Measurements from ENCODE around the gene SYTL2.

The SYTL2 gene

GRCh38 chr11:85806876-85807275, 4.1 kb downstream of the SYTL2 start:
- H3K4me3 ChIP-seq (ENCODE audit: control insufficient read depth, low read depth, low read length), result no peak overlapping the region
- no peak for TF ChIP-seq CTCF (IDR thresholded peaks at IDR 0.05; ENCODE audit: control insufficient read depth, insufficient read depth, low read depth, low read length, missing control alignments)
- no peak for DNase-seq (ENCODE audit: low read depth)

- no peak for TF ChIP-seq CTCF (IDR thresholded peaks at IDR 0.05; ENCODE audit: control insufficient read depth, insufficient read depth, low read depth, low read length, missing control alignments)
- no peak for DNase-seq (ENCODE audit: low read depth)
- no peak overlapping the region for H3K4me3 ChIP-seq (ENCODE audit: control insufficient read depth, low read depth, low read length)
These were observed 4.9 kb downstream of the SYTL2 start for GRCh38 chr11:85806016-85806415.

- H3K4me3 ChIP-seq (ENCODE audit: control insufficient read depth, low read depth, low read length), result no peak overlapping the region
- DNase-seq (ENCODE audit: low read depth), result no peak
- no peak for TF ChIP-seq CTCF (IDR thresholded peaks at IDR 0.05; ENCODE audit: control insufficient read depth, insufficient read depth, low read depth, low read length, missing control alignments)
These were observed 5.6 kb downstream of the SYTL2 start for GRCh38 chr11:85805387-85805786.

GRCh38 chr11:85803920-85804319, 7.0 kb downstream of the SYTL2 start:
- no peak overlapping the region for H3K4me3 ChIP-seq (ENCODE audit: control insufficient read depth, low read depth, low read length)
- no peak for TF ChIP-seq CTCF (IDR thresholded peaks at IDR 0.05; ENCODE audit: control insufficient read depth, insufficient read depth, low read depth, low read length, missing control alignments)
- DNase-seq (ENCODE audit: low read depth), result no peak

- no peak overlapping the region for H3K4me3 ChIP-seq (ENCODE audit: control insufficient read depth, low read depth, low read length)
- no peak for TF ChIP-seq CTCF (IDR thresholded peaks at IDR 0.05; ENCODE audit: control insufficient read depth, insufficient read depth, low read depth, low read length, missing control alignments)
- DNase-seq (ENCODE audit: low read depth), result no peak
These were observed 7.6 kb downstream of the SYTL2 start for GRCh38 chr11:85803303-85803702.

GRCh38 chr11:85801527-85801926, 9.4 kb downstream of the SYTL2 start:
- no peak overlapping the region for H3K4me3 ChIP-seq (ENCODE audit: control insufficient read depth, low read depth, low read length)
- no peak for TF ChIP-seq CTCF (IDR thresholded peaks at IDR 0.05; ENCODE audit: control insufficient read depth, insufficient read depth, low read depth, low read length, missing control alignments)
- DNase-seq (ENCODE audit: low read depth), result no peak
